HEK293 (cell line): ENCODE results near the gene HNRNPUL1.

Source experiments
- KLF16 ChIP-seq: fragments of 450-650 bp; formaldehyde crosslinking; IDR thresholded peaks from 2 replicates; pipeline ENCODE4 v1.5.1; 2017; ENCODE audit warnings: missing biosample characterization, missing genetic modification characterization
- MZF1 ChIP-seq: fragments of 450-650 bp; formaldehyde crosslinking; IDR thresholded peaks from 2 replicates; pipeline ENCODE4 v1.5.1; 2017; ENCODE audit warnings: missing biosample characterization, missing genetic modification characterization, borderline replicate concordance
- SP7 ChIP-seq: fragments of 450-650 bp; formaldehyde crosslinking; IDR thresholded peaks from 2 replicates; pipeline ENCODE4 v1.5.1; 2016; ENCODE audit warnings: missing biosample characterization, missing genetic modification characterization
- ZBTB20 ChIP-seq: fragments of 450-650 bp; formaldehyde crosslinking; IDR thresholded peaks from 2 replicates; pipeline ENCODE4 v1.5.1; 2016; ENCODE audit warnings: missing biosample characterization, missing genetic modification characterization
- ZNF114 ChIP-seq: fragments of 450-650 bp; formaldehyde crosslinking; IDR thresholded peaks from 2 replicates; pipeline ENCODE4 v1.5.0; 2017; ENCODE audit warnings: missing biosample characterization, missing genetic modification characterization
- ZNF146 ChIP-seq: fragments of 450-650 bp; formaldehyde crosslinking; IDR thresholded peaks from 2 replicates; pipeline ENCODE4 v1.5.1; 2016; ENCODE audit warnings: missing biosample characterization, missing genetic modification characterization
- ZNF148 ChIP-seq: fragments of 450-650 bp; formaldehyde crosslinking; IDR thresholded peaks from 2 replicates; pipeline ENCODE4 v1.5.0; 2017; ENCODE audit warnings: missing biosample characterization, missing genetic modification characterization, borderline replicate concordance
- ZNF169 ChIP-seq: fragments of 450-650 bp; formaldehyde crosslinking; IDR thresholded peaks from 2 replicates; pipeline ENCODE4 v1.5.1; 2016; ENCODE audit warnings: missing biosample characterization, missing genetic modification characterization
- ZNF19 ChIP-seq: fragments of 450-650 bp; formaldehyde crosslinking; IDR thresholded peaks from 2 replicates; pipeline ENCODE4; 2016; ENCODE audit warnings: missing biosample characterization, missing genetic modification characterization, low read depth
- ZNF211 ChIP-seq: fragments of 450-650 bp; formaldehyde crosslinking; IDR thresholded peaks from 2 replicates; pipeline ENCODE4 v1.5.1; 2016; ENCODE audit warnings: low read depth, missing biosample characterization, missing genetic modification characterization
- ZNF23 ChIP-seq: fragments of 450-650 bp; formaldehyde crosslinking; IDR thresholded peaks from 2 replicates; pipeline ENCODE4 v1.5.1; 2016; ENCODE audit warnings: missing biosample characterization, missing genetic modification characterization, borderline replicate concordance
- ZNF280D ChIP-seq: fragments of 450-650 bp; formaldehyde crosslinking; IDR thresholded peaks from 2 replicates; pipeline ENCODE4 v1.5.1; 2016; ENCODE audit warnings: missing biosample characterization, missing genetic modification characterization
- ZNF292 ChIP-seq: fragments of 450-650 bp; formaldehyde crosslinking; IDR thresholded peaks from 2 replicates; pipeline ENCODE4 v1.5.1; 2016; ENCODE audit warnings: low read depth, missing biosample characterization, missing genetic modification characterization, borderline replicate concordance
- ZNF311 ChIP-seq: fragments of 450-650 bp; formaldehyde crosslinking; IDR thresholded peaks from 2 replicates; pipeline ENCODE4 v1.5.1; 2017; ENCODE audit warnings: missing biosample characterization, missing genetic modification characterization, borderline replicate concordance
- ZNF324 ChIP-seq: fragments of 450-650 bp; formaldehyde crosslinking; IDR thresholded peaks from 2 replicates; pipeline ENCODE4 v1.5.1; 2016; ENCODE audit warnings: missing biosample characterization, missing genetic modification characterization
- ZNF404 ChIP-seq: fragments of 450-650 bp; formaldehyde crosslinking; IDR thresholded peaks from 2 replicates; pipeline ENCODE4 v1.5.1; 2017; ENCODE audit warnings: missing biosample characterization, missing genetic modification characterization
- ZNF501 ChIP-seq: fragments of 450-650 bp; formaldehyde crosslinking; IDR thresholded peaks from 2 replicates; pipeline ENCODE4 v1.5.1; 2016; ENCODE audit warnings: missing biosample characterization, missing genetic modification characterization
- ZNF521 ChIP-seq: fragments of 450-650 bp; formaldehyde crosslinking; IDR thresholded peaks from 2 replicates; pipeline ENCODE4 v1.5.1; 2017; ENCODE audit warnings: missing biosample characterization, mild to moderate bottlenecking, missing genetic modification characterization
- ZNF530 ChIP-seq: fragments of 450-650 bp; formaldehyde crosslinking; IDR thresholded peaks from 2 replicates; pipeline ENCODE4 v1.5.1; 2016; ENCODE audit warnings: low read depth, missing biosample characterization, missing genetic modification characterization
- ZNF548 ChIP-seq: fragments of 450-650 bp; formaldehyde crosslinking; IDR thresholded peaks from 2 replicates; pipeline ENCODE4 v1.5.1; 2016; ENCODE audit warnings: missing biosample characterization, missing genetic modification characterization
- ZNF654 ChIP-seq: fragments of 450-650 bp; formaldehyde crosslinking; IDR thresholded peaks from 2 replicates; pipeline ENCODE4 v1.5.1; 2016; ENCODE audit warnings: low read depth, missing biosample characterization, missing genetic modification characterization
- ZNF660 ChIP-seq: fragments of 450-650 bp; IDR thresholded peaks from 2 replicates; pipeline ENCODE4 v1.5.1; 2018; ENCODE audit warnings: missing biosample characterization, mild to moderate bottlenecking, missing genetic modification characterization
- ZNF707 ChIP-seq: fragments of 450-650 bp; formaldehyde crosslinking; IDR thresholded peaks from 2 replicates; pipeline ENCODE4 v1.5.1; 2016; ENCODE audit warnings: missing biosample characterization, missing genetic modification characterization
- ZNF792 ChIP-seq: fragments of 450-650 bp; formaldehyde crosslinking; IDR thresholded peaks from 2 replicates; pipeline ENCODE4 v1.5.1; 2016; ENCODE audit warnings: missing biosample characterization, missing genetic modification characterization
- ZSCAN16 ChIP-seq: fragments of 450-650 bp; formaldehyde crosslinking; IDR thresholded peaks from 2 replicates; pipeline ENCODE4 v1.5.1; 2016; ENCODE audit warnings: missing biosample characterization, missing genetic modification characterization
- ZXDB ChIP-seq: fragments of 450-650 bp; formaldehyde crosslinking; IDR thresholded peaks from 2 replicates; pipeline ENCODE4 v1.5.1; 2016; ENCODE audit warnings: missing biosample characterization, missing genetic modification characterization
- TF ChIP-seq, protein P1 (sequence below): fragments of 450-650 bp; formaldehyde crosslinking; IDR thresholded peaks from 2 replicates; pipeline ENCODE4 v1.5.1; 2016; ENCODE audit warnings: missing biosample characterization, missing genetic modification characterization
- TF ChIP-seq, protein P2 (sequence below): fragments of 450-650 bp; formaldehyde crosslinking; IDR thresholded peaks from 2 replicates; pipeline ENCODE4; 2016; ENCODE audit warnings: missing biosample characterization, missing genetic modification characterization
- TF ChIP-seq, protein P3 (sequence below): fragments of 450-650 bp; formaldehyde crosslinking; IDR thresholded peaks from 2 replicates; pipeline ENCODE4 v1.5.1; 2016; ENCODE audit warnings: missing biosample characterization, missing genetic modification characterization

The HNRNPUL1 gene

GRCh38 chr19:41263042-41263849, 926 bp upstream of the HNRNPUL1 start (continued):
- TF ChIP-seq ZNF280D (peak; percentile 13; the same call in 1 of the 2 replicates), ZNF404 (tag by site-specific recombination) (no peak), ZXDB (tag by site-specific recombination) (no peak), KLF16 (tag by site-specific recombination) (peak; percentile 62; the same call in 1 of the 2 replicates), ZNF148 (no peak), ZNF654 (no peak; the same call in 1 of the 2 replicates), ZNF548 (no peak), ZNF19 (no peak), SP7 (tag by site-specific recombination) (peak; percentile 26; the same call in 1 of the 2 replicates), ZNF530 (tag by site-specific recombination) (no peak), ZNF211 (no peak), ZSCAN16 (no peak), MZF1 (tag by site-specific recombination) (peak; percentile 74; the same call in 1 of the 2 replicates), ZNF792 (tag by site-specific recombination) (0 out of 2 replicates have a peak, but pooled peaks have one; percentile 20), ZNF146 (tag by site-specific recombination) (peak; percentile 23; the same call in 1 of the 2 replicates), ZBTB20 (tag by site-specific recombination) (peak; percentile 61), ZNF521 (tag by site-specific recombination) (no peak), ZNF324 (tag by site-specific recombination) (0 out of 2 replicates have a peak, but pooled peaks have one; percentile 12), ZNF23 (tag by site-specific recombination) (no peak), ZNF292 (tag by site-specific recombination) (no peak), ZNF707 (tag by site-specific recombination) (no peak), ZNF660 (peak; percentile 37; the same call in 1 of the 2 replicates), ZNF501 (peak; percentile 52), ZNF114 (tag by site-specific recombination) (no peak), ZNF169 (tag by site-specific recombination) (no peak), ZNF311 (tag by site-specific recombination) (no peak)
- TF ChIP-seq, protein P1, sequence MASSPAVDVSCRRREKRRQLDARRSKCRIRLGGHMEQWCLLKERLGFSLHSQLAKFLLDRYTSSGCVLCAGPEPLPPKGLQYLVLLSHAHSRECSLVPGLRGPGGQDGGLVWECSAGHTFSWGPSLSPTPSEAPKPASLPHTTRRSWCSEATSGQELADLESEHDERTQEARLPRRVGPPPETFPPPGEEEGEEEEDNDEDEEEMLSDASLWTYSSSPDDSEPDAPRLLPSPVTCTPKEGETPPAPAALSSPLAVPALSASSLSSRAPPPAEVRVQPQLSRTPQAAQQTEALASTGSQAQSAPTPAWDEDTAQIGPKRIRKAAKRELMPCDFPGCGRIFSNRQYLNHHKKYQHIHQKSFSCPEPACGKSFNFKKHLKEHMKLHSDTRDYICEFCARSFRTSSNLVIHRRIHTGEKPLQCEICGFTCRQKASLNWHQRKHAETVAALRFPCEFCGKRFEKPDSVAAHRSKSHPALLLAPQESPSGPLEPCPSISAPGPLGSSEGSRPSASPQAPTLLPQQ (tag by site-specific recombination), result peak; percentile 15; the same call in 1 of the 2 replicates
- TF ChIP-seq, protein P2, sequence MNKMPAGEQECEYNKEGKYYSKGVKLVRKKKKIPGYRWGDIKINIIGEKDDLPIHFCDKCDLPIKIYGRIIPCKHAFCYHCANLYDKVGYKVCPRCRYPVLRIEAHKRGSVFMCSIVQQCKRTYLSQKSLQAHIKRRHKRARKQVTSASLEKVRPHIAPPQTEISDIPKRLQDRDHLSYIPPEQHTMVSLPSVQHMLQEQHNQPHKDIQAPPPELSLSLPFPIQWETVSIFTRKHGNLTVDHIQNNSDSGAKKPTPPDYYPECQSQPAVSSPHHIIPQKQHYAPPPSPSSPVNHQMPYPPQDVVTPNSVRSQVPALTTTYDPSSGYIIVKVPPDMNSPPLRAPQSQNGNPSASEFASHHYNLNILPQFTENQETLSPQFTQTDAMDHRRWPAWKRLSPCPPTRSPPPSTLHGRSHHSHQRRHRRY (tag by site-specific recombination), result 0 out of 2 replicates have a peak, but pooled peaks have one; percentile 29
- TF ChIP-seq, protein P3, sequence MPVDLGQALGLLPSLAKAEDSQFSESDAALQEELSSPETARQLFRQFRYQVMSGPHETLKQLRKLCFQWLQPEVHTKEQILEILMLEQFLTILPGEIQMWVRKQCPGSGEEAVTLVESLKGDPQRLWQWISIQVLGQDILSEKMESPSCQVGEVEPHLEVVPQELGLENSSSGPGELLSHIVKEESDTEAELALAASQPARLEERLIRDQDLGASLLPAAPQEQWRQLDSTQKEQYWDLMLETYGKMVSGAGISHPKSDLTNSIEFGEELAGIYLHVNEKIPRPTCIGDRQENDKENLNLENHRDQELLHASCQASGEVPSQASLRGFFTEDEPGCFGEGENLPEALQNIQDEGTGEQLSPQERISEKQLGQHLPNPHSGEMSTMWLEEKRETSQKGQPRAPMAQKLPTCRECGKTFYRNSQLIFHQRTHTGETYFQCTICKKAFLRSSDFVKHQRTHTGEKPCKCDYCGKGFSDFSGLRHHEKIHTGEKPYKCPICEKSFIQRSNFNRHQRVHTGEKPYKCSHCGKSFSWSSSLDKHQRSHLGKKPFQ (tag by site-specific recombination), result no peak
